CD4-positive, CD25-positive, alpha-beta regulatory T cell (primary cell): ENCODE measurements around the gene SLC12A7. TPM values are rescaled to one million over a fixed set of nuclear protein-coding genes. Genes with fewer than 3 reads are reported as not detected.
"Not testable (repeated sequence)": the region's sequence is repeated elsewhere in the genome, so short reads cannot be mapped to it uniquely, and the experiment has no call there.

Experiments used
- ATAC-seq, 2 donors: fragments of 150-1000 bp; cut with Tn5 transposase; one replicate each; pipeline ENCODE4 v1.10.0; 2021; ENCODE audit warnings: low read depth in 2 of 2, moderate number of reproducible peaks in 2 of 2, moderate library complexity in 1 of 2
- DNase-seq, 3 donors: peaks; one replicate each; pipeline versions ENCODE4 v3.0.0 to v3.0.0-alpha.2; 2012 to 2022; ENCODE audit warnings: mixed read lengths in 1 of 3
- H3K27ac ChIP-seq: one replicate; pipeline ENCODE4 v1.7.0; 2013; ENCODE audit warnings: mild to moderate bottlenecking, low read length; ENCODE audit not compliant: insufficient read depth, poor library complexity, severe bottlenecking
- H3K27me3 ChIP-seq: one replicate; pipeline ENCODE4 v1.7.0; 2013; ENCODE audit warnings: low read length; ENCODE audit not compliant: control insufficient read depth, insufficient read depth
- H3K36me3 ChIP-seq: one replicate; pipeline ENCODE4 v1.7.0; 2013; ENCODE audit warnings: mild to moderate bottlenecking, low read length, moderate library complexity; ENCODE audit not compliant: control insufficient read depth, insufficient read depth
- H3K4me1 ChIP-seq: 2 replicates; pipeline ENCODE4 v1.7.0; 2013; ENCODE audit warnings: mild to moderate bottlenecking, low read length; ENCODE audit not compliant: insufficient read depth, control insufficient read depth, poor library complexity, severe bottlenecking
- H3K4me3 ChIP-seq: one replicate; pipeline ENCODE4 v1.7.0; 2013; ENCODE audit warnings: low read depth, mild to moderate bottlenecking, low read length, moderate library complexity
- H3K9me3 ChIP-seq, 2 experiments: 1 replicate in 1 of 2; 2 replicates in 1 of 2; pipeline ENCODE4 v1.7.0; 2013; ENCODE audit warnings: low read length in 2 of 2, mild to moderate bottlenecking in 1 of 2, moderate library complexity in 1 of 2; ENCODE audit not compliant: control insufficient read depth in 2 of 2
- H3K27ac Mint-ChIP-seq, 3 donors: one replicate each; pipeline ENCODE4 v1.8.0; 2020 to 2022; ENCODE audit warnings: mild to moderate bottlenecking in 3 of 3, mixed read lengths in 3 of 3, moderate library complexity in 2 of 3
- H3K27me3 Mint-ChIP-seq: one replicate; pipeline ENCODE4 v1.8.0; 2022; ENCODE audit warnings: mild to moderate bottlenecking, mixed read lengths
- H3K36me3 Mint-ChIP-seq: one replicate; pipeline ENCODE4 v1.8.0; 2020; ENCODE audit warnings: mixed read lengths
- H3K4me1 Mint-ChIP-seq, 4 donors: one replicate each; pipeline ENCODE4 v1.8.0; 2020 to 2022; ENCODE audit warnings: mixed read lengths in 4 of 4, mild to moderate bottlenecking in 1 of 4
- H3K4me3 Mint-ChIP-seq, 4 donors: one replicate each; pipeline ENCODE4 v1.8.0; 2020 to 2022; ENCODE audit warnings: mild to moderate bottlenecking in 4 of 4, mixed read lengths in 4 of 4, moderate library complexity in 3 of 4
- H3K9me3 Mint-ChIP-seq, 7 donors: one replicate each; pipeline ENCODE4 v1.8.0; 2020 to 2022; ENCODE audit warnings: mixed read lengths in 7 of 7, mild to moderate bottlenecking in 3 of 7, moderate library complexity in 2 of 7
- polyA plus RNA-seq, 4 donors: library from polyadenylated mRNA; unstranded; fragments of 300-500 nt; fragmentation: Illumina TruSeq; gene quantifications; one replicate each; pipeline ENCODE4 v1.2.3, GENCODE V29; 2021
- total RNA-seq: library from RNA; stranded (reverse); gene quantifications from one replicate; pipeline ENCODE4 v1.2.3, GENCODE V29; 2022

SLC12A7 gene
- total RNA-seq: 10.9 TPM
- 10 to 100 TPM in 1 of 4 donors, 1 to 10 TPM in 3; 2.2 to 16.0 (median 6.8) TPM for polyA plus RNA-seq

DNA sequence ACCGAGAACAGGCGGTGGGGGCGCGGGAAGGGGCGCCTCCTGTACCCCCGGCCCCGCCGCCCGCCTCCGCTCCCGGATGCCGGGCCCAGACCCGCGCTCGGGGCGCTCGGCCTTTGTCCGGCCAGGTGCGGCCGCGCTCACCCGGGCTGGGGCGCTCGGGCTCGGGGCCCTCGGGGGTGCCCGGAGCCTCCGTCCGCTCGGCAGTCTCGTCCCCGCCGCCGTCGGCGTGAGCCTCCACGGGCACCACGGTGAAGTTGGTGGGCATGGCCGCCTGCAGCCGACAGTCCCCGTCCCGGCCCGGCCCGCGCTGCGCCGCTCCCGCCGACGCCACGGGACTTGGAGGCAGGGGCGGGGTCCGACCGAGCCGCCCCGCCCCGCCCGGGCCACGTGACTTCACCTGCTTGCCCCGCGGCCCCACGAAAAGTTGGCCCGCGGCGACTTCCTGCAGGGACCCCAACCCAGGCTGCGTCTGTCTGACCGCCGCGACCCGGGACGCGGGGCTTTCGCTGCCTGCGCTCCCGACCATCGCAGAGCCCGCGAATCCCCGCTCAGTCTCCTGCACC lies at the start of gene SLC12A7:
Gene SLC12A7 (minus strand): TSS at position 337 of the 563 bp plus-strand sequence. CDS start 72 bp downstream, at position 265.
- H3K4me3 ChIP-seq: peak within 1 kb of the TSS; percentile 53
- Mint-ChIP-seq H3K36me3 (no peaks in the 10 kb centered on the region), H3K4me3 (peak within 1 kb of the TSS; percentile 68 to 93 (median 86)), H3K27me3 (no peaks in the 10 kb centered on the region), H3K4me1 (peaks cover 0 to 35% (median 13%) of the 10 kb centered on the region in 4 donors), H3K9me3 (no peaks in the 10 kb centered on the region), H3K27ac (peak within 1 kb of the TSS; percentile 26 to 87 (median 78))
- no peaks in the 10 kb centered on the region for H3K27me3 ChIP-seq
- H3K4me1 ChIP-seq: peaks cover 43% of the 10 kb centered on the region
- ATAC-seq: peak; percentile 16 to 54
- H3K36me3 ChIP-seq: no peaks in the 10 kb centered on the region
- peak; percentile 49 to 76 (median 65) for DNase-seq
- peak within 1 kb of the TSS; percentile 69 for H3K27ac ChIP-seq
- no peaks in the 10 kb centered on the region for H3K9me3 ChIP-seq

DNA sequence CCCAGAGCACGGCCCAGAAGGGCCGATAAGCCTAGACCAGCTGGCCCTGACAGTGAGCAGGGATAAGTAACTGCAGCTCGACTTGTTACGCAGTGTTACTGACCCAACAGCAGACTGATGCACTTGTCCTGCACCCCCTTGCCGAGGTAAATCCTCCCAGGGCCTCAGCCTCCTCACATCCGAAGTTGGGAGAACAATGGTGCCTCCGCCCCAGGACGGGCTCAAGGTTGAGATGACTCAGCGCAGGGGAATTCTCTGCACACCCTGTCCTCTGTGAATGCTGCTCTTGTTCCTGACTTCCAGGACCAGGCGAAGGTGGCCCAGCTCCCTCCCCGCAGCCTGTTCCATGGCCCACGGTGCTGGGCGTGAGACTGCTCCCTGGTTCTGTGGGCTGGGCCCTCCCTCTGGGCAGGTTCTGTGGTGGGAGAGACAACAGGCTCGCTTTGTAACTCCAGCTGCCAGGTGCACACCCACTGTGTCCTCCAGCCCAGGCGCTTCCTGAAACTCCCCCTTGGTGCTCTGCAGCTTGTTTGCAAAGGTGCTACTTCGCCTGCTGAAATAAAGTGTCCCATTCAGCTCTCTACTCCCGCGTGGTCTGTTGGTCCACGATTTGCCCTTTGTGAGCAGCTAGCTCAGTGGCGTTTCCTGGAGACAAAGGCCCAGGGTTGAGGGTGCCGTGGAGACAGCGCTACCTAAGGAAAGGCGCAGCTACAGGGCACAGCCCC lies 49.4 kb upstream of the SLC12A7 start:
- DNase-seq: no peak
- H3K27ac ChIP-seq: no peak overlapping the region
- H3K27ac Mint-ChIP-seq: no peak overlapping the region
- peaks cover 7% of the 10 kb centered on the region for H3K36me3 Mint-ChIP-seq
- H3K9me3 Mint-ChIP-seq: peaks cover 0 to 11% (median 2%) of the 10 kb centered on the region in 7 donors
- H3K27me3 ChIP-seq: peaks cover 10% of the 10 kb centered on the region
- H3K4me3 ChIP-seq: no peak overlapping the region
- H3K4me1 ChIP-seq: no peaks in the 10 kb centered on the region
- peaks cover 36% of the 10 kb centered on the region for H3K27me3 Mint-ChIP-seq
- H3K4me1 Mint-ChIP-seq: peaks cover 0 to 3% (median 0%) of the 10 kb centered on the region in 4 donors
- no peak for ATAC-seq
- no peaks in the 10 kb centered on the region for H3K36me3 ChIP-seq
- no peak overlapping the region for H3K4me3 Mint-ChIP-seq
- peaks cover 0 to 4% of the 10 kb centered on the region in 2 experiments for H3K9me3 ChIP-seq

DNA sequence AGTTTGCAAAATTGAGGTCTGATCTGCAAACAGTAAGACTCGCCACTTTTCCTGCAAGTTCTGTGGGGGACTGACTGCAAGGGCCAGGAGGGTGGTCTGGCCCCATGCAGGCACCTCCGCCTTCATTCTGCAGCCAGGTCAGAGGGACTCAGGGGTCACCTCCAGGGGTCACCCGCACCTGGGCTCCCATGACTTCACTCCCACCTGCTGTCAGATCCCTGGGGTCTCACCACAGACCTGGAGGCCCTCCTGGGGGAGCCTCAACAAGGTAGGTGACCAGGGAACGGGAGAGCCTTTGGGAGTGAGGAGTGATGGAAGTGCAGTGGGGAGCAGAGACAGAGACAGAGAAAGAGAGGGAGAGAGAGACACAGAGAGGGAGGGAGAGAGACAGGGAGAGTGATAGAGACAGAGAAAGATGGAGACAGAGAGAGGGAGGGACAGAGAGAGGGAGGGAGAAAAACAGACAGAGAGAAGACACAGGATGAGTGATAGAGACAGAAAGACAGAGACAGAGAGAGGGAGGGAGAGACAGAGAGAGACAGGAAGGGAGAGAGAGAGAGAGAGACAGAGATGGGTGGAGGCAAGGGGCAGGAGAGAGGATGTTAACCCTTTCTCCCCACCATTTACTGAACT lies 48.0 kb upstream of the SLC12A7 start:
- peaks cover 7% of the 10 kb centered on the region for H3K36me3 Mint-ChIP-seq
- DNase-seq: no peak
- no peak overlapping the region for H3K27ac ChIP-seq
- H3K4me3 ChIP-seq: no peak overlapping the region
- peaks cover 0 to 11% (median 2%) of the 10 kb centered on the region in 7 donors for H3K9me3 Mint-ChIP-seq
- no peaks in the 10 kb centered on the region for H3K36me3 ChIP-seq
- H3K27ac Mint-ChIP-seq: no peak overlapping the region
- peaks cover 4% of the 10 kb centered on the region for H3K4me1 ChIP-seq
- peaks cover 10% of the 10 kb centered on the region for H3K27me3 ChIP-seq
- peaks cover 0 to 4% of the 10 kb centered on the region in 2 experiments for H3K9me3 ChIP-seq
- no peak overlapping the region for H3K4me3 Mint-ChIP-seq
- peaks cover 0 to 3% (median 0%) of the 10 kb centered on the region in 4 donors for H3K4me1 Mint-ChIP-seq
- no peak for ATAC-seq
- H3K27me3 Mint-ChIP-seq: peaks cover 35% of the 10 kb centered on the region

DNA sequence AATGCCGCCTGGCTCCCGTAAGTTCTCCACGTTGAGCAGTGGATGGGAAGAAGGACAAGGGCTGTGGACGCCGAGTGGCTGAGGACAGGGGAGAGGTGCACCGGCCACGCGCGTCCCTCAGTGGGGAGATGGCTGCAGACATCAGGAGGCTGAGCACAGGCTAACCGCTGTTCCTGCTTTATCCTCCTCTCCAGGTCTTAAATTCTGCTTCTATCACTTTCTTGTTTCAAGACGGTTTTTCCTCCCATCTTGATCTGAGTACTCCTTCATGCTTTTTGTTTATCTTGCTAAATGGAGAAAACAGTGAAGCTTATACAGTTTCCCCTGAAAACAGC lies 47.4 kb upstream of the SLC12A7 start:
- no peak overlapping the region for H3K27ac ChIP-seq
- DNase-seq (no peak), ATAC-seq (no peak)
- H3K27me3 ChIP-seq: peaks cover 10% of the 10 kb centered on the region
- H3K27me3 Mint-ChIP-seq: peaks cover 36% of the 10 kb centered on the region
- no peaks in the 10 kb centered on the region for H3K36me3 ChIP-seq
- no peak overlapping the region for H3K27ac Mint-ChIP-seq
- no peak overlapping the region for H3K4me3 ChIP-seq
- peaks cover 4% of the 10 kb centered on the region for H3K4me1 ChIP-seq
- no peak overlapping the region for H3K4me3 Mint-ChIP-seq
- peaks cover 0 to 11% (median 4%) of the 10 kb centered on the region in 7 donors for H3K9me3 Mint-ChIP-seq
- H3K9me3 ChIP-seq: peaks cover 0 to 4% of the 10 kb centered on the region in 2 experiments
- peaks cover 7% of the 10 kb centered on the region for H3K36me3 Mint-ChIP-seq
- peaks cover 0 to 7% (median 1%) of the 10 kb centered on the region in 4 donors for H3K4me1 Mint-ChIP-seq

DNA sequence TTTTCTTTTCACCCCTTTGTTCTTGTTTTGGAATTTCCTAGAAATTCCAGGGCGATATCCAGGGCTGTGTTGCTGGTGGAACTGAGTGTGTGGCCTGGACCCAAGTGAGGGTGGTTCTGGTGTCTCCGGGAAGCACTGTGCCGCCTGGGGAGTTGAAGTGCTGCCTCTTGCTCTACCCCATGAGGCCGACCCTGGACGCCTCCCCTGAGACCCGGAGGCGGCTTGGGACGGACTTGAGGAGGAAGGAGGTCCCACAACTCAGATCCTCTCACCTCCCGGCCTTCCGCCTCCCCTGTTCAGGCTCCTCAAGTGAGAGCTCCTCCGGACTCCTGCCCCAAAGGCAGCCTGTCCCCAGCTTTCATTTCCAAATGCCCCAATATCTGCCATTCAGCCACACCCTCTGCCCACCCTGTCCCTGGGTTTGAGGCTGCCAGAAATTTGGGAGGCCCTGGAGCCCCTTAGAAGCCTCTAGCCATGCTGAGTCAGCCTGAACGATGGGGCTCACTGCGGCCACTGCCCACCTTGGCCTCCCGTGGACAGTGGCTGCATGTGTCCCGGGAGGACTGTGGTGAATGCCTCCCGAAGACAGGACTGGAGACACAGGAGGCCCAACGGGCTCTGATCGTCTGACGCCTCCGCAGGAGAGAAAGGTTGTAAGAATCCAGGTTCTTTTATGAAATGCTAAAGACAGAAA lies 46.9 kb upstream of the SLC12A7 start:
- DNase-seq: no peak
- no peak overlapping the region for H3K27ac ChIP-seq
- H3K27me3 ChIP-seq: peaks cover 13% of the 10 kb centered on the region
- H3K9me3 ChIP-seq: peaks cover 0 to 4% of the 10 kb centered on the region in 2 experiments
- peaks cover 4% of the 10 kb centered on the region for H3K4me1 ChIP-seq
- Mint-ChIP-seq H3K4me3 (no peak overlapping the region), H3K27ac (no peak overlapping the region), H3K4me1 (peaks cover 0 to 11% (median 2%) of the 10 kb centered on the region in 4 donors), H3K36me3 (peaks cover 7% of the 10 kb centered on the region), H3K9me3 (peaks cover 0 to 11% (median 5%) of the 10 kb centered on the region in 7 donors), H3K27me3 (peaks cover 41% of the 10 kb centered on the region)
- no peak overlapping the region for H3K4me3 ChIP-seq
- no peak for ATAC-seq
- H3K36me3 ChIP-seq: no peaks in the 10 kb centered on the region

DNA sequence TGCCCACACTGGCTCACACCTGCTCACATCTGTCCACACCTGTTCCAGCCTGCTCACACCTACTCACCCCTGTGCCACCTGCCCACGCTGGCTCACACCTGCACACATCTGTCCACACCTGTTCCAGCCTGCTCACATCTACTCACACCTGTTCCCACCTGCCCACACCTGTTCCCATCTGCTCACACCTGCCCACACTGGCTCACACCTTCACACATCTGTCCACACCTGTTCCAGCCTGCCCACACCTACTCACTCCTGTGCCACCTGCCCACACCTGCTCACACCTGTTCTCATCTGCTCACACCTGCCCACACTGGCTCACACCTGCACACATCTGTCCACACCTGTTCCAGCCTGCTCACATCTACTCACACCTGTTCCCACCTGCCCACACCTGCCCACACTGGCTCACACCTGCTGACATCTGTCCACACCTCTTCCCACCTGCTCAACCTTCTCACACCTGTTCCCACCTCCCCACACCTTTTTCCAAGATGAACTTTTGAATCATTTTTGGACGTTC lies 45.7 kb upstream of the SLC12A7 start:
- Mint-ChIP-seq H3K27me3 (peaks cover 49% of the 10 kb centered on the region), H3K4me1 (peaks cover 0 to 11% (median 2%) of the 10 kb centered on the region in 4 donors), H3K4me3 (peak overlapping the region in 2 of 4 donors; percentile 28 to 65), H3K27ac (peak overlapping the region in 2 of 3 donors; percentile 36 to 64), H3K9me3 (peaks cover 0 to 11% (median 5%) of the 10 kb centered on the region in 7 donors)
- H3K4me1 ChIP-seq, DNase-seq, H3K4me3 ChIP-seq, H3K36me3 Mint-ChIP-seq, ATAC-seq, H3K9me3 ChIP-seq, H3K27ac ChIP-seq, H3K36me3 ChIP-seq: not testable (repeated sequence)
- H3K27me3 ChIP-seq: peaks cover 14% of the 10 kb centered on the region

DNA sequence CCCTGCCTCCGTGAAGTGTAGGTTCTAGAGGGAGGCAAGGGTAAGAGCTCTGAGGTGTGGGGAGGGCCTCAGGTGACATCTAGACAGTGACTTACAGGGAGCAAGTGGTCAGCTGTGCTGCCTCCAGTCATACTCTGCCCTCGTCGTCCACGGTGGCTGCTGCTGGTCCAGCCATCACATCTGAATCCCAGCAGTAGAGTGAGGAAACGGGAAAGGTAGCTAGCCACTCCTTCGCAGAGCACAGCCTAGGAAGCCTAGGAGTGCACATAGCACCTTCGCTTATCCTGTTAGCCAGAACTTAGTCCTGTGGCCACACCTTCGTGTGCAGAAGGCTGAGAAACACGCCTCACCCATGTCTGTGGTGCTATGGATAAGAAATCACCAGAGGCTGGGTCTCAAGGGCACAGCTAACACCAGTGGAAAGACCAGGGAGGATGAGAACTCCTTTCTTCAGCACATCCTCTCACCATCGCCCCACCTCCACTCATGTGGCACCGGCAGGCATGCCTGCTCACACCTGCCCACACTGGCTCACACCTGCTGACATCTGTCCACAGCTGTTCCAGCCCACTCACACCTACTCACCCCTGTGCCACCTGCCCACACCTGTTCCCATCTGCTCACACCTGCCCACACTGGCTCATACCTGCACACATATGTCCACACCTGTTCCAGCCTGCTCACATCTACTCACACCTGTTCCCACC lies 45.0 kb upstream of the SLC12A7 start:
- Histone ChIP-seq H3K27me3 (peaks cover 14% of the 10 kb centered on the region), H3K27ac (no peak overlapping the region), H3K36me3 (no peaks in the 10 kb centered on the region), H3K4me3 (no peak overlapping the region), H3K9me3 (peaks cover 0 to 4% of the 10 kb centered on the region in 2 experiments), H3K4me1 (peaks cover 11% of the 10 kb centered on the region)
- DNase-seq (no peak), ATAC-seq (no peak)
- peaks cover 7% of the 10 kb centered on the region for H3K36me3 Mint-ChIP-seq
- peaks cover 0 to 17% (median 3%) of the 10 kb centered on the region in 4 donors for H3K4me1 Mint-ChIP-seq
- peaks cover 54% of the 10 kb centered on the region for H3K27me3 Mint-ChIP-seq
- no peak overlapping the region for H3K27ac Mint-ChIP-seq
- H3K4me3 Mint-ChIP-seq: peak overlapping the region in 1 of 4 donors; percentile 22
- H3K9me3 Mint-ChIP-seq: peaks cover 0 to 11% (median 5%) of the 10 kb centered on the region in 7 donors
